Vagina (tissue), 2 donors: ENCODE data around the gene CSF1R.

Experiments
- CTCF ChIP-seq, 3 experiments: fragments of 450-650 bp in 2 of 3; fragments of 200-600 bp in 1 of 3; sonication (generic) in 1 of 3; IDR thresholded peaks; one replicate each; pipeline ENCODE4 v1.5.1; 2017 to 2019; ENCODE audit warnings: antibody characterized with exemption in 3 of 3, mild to moderate bottlenecking in 2 of 3, moderate library complexity in 2 of 3
- POLR2A ChIP-seq, 2 donors: fragments of 450-650 bp; IDR thresholded peaks; one replicate each; pipeline ENCODE4 v1.6.1; 2017; ENCODE audit warnings: antibody characterized with exemption in 2 of 2, mild to moderate bottlenecking in 2 of 2, moderate library complexity in 2 of 2
- POLR2AphosphoS5 ChIP-seq, 2 donors: sonication (generic); formaldehyde crosslinking; IDR thresholded peaks; one replicate each; pipeline ENCODE4 v1.9.0; 2017; ENCODE audit warnings: antibody characterized with exemption in 2 of 2, mild to moderate bottlenecking in 2 of 2, low read depth in 1 of 2; ENCODE audit not compliant: insufficient read depth in 1 of 2

DNA sequence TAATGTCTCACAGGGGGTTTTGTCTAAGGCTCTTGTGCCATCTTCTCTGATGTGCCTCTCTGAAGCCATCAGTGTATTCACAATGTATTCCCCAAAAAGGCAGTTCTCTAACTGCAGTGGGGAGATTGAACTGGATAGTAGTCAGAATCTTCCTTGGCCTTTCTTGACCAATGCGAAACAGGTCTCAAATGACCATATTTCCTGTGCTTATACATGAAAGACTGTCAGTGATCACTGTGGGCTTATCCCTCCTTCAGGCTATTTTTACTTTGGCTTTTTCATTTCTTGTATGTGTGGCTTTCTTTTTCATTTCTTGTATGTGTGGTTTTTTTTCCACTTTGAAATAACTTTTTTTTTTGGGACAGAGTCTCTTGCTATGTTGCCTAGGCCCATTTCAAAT is 66.1 kb downstream of the CSF1R start:
- no peak for TF ChIP-seq POLR2AphosphoS5 (IDR thresholded peaks at IDR 0.05; ENCODE audit: insufficient read depth in 1 of 2, low read depth in 1 of 2)
- TF ChIP-seq CTCF (IDR thresholded peaks at IDR 0.05), result no peak
- no peak for TF ChIP-seq POLR2A (IDR thresholded peaks at IDR 0.05)
